RWPE1 (cell line): ENCODE data around the gene PALM2AKAP2.

Experiments used
- CTCF ChIA-PET: fragments of 350-600 bp; sonication (Branson Sonifier 250); formaldehyde crosslinking; extraction: SDS; loops from one replicate; lab custom pipeline; 2021; lab: Yijun Ruan, JAX
- POLR2A ChIA-PET: fragments of 400-600 bp; formaldehyde crosslinking; extraction: SDS; loops from one replicate; lab custom pipeline; 2020; ENCODE audit warnings: antibody characterized with exemption; ENCODE audit not compliant: low non-redundant PET; lab: Yijun Ruan, JAX
- DNase-seq: peaks from one replicate; pipeline ENCODE4 v3.0.0; 2012; ENCODE audit warnings: low spot score
- H3K27ac ChIP-seq: fragments of 450-650 bp; 2 replicates; pipeline ENCODE4 v1.5.1; 2017
- TF ChIP-seq, protein P1 (sequence below): fragments of 450-650 bp; conservative IDR thresholded peaks from 2 replicates; pipeline ENCODE4 v1.5.1; 2017; ENCODE audit warnings: low read depth, mild to moderate bottlenecking

The PALM2AKAP2 gene

DNA sequence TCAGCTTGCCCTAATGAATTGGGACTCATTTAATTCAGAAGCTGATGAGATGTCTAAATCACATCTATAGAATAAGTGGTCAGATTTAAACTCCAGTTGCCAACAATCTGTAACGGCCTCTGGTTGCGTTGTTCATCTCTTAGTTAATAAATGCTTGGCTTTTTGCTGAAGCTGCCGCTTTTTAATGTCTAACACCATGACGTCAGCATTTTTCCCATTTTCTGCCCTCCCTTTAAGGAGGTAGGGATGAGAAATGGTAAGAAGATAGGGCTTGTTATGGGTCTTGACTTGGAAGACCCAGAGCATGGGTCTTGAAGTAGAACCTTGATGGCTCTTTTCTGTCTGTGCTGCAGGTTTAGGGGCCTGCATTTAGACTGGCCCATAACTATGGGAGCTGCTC lies 33.3 kb downstream of the PALM2AKAP2 start:
- POLR2A ChIA-PET: no interaction called here
- CTCF ChIA-PET: interaction anchor here (0.6 kb wide), 1 partner anchor 244 kb away, joined by 3 read pairs; no protein-coding TSS in a partner anchor
- TF ChIP-seq, protein P1, sequence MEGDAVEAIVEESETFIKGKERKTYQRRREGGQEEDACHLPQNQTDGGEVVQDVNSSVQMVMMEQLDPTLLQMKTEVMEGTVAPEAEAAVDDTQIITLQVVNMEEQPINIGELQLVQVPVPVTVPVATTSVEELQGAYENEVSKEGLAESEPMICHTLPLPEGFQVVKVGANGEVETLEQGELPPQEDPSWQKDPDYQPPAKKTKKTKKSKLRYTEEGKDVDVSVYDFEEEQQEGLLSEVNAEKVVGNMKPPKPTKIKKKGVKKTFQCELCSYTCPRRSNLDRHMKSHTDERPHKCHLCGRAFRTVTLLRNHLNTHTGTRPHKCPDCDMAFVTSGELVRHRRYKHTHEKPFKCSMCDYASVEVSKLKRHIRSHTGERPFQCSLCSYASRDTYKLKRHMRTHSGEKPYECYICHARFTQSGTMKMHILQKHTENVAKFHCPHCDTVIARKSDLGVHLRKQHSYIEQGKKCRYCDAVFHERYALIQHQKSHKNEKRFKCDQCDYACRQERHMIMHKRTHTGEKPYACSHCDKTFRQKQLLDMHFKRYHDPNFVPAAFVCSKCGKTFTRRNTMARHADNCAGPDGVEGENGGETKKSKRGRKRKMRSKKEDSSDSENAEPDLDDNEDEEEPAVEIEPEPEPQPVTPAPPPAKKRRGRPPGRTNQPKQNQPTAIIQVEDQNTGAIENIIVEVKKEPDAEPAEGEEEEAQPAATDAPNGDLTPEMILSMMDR: no peak

DNA sequence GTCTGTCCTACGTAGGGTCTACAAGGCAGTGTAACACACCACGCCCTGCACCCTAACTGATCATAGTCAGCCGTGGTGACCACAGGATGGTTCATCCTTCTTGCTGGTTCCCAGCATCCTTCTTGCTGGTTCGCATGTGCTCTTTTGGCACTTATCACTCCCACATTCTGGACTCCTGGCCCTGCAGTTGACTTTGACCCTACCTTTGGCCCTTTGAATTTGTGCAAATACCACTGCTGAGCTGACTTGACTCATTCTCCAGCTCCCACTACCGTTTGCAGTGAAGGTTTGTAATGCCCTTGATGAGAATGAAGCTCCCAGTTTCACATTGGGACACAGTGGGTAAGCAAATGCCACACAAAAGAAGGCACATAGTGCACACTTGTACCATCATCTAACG lies 33.8 kb downstream of the PALM2AKAP2 start:
- no peak overlapping the region for H3K27ac ChIP-seq
- POLR2A ChIA-PET: no interaction called here
- CTCF ChIA-PET: interaction anchor here (0.6 kb wide), 1 partner anchor 244 kb away, joined by 3 read pairs; no protein-coding TSS in a partner anchor
- TF ChIP-seq, protein P1: no peak
- no peak for DNase-seq

More for the DNA sequence above, 33.3 kb downstream of the PALM2AKAP2 start:
- DNase-seq: no peak
- H3K27ac ChIP-seq: no peak overlapping the region

DNA sequence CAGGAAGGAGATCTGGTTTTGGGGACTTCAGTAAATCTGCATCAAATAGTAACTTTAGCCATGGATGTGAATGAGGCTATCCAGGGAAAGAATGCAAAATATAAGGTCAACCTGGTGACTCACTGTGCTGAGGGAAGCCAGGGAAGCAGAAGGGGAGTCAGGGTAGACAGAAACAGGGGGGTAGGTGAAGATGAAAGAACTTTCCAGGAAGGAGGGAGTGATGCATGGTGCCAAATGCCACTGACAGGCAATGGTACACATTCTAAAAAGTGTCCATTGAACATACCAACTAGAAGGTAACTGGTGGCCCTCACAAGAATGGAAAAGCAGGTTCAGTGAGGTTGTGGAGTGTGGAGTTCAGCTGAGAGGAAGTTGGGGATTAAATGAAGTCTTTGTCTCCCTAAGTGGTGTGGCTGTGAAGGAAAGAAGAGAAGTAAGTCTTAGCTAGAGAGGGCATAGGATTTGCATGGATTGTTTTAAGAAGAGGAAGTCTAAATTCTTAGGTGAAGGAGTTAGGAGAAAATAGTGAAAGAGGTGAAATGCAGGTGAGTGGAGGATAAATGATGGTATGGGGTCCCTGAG lies 35.5 kb downstream of the PALM2AKAP2 start:
- ChIA-PET POLR2A (no interaction called here), CTCF (interaction anchor here (3.1 kb wide), 1 partner anchor 241 kb away, joined by 18 read pairs; no protein-coding TSS in a partner anchor)
- TF ChIP-seq, protein P1: no peak
- DNase-seq: no peak
- no peak overlapping the region for H3K27ac ChIP-seq

DNA sequence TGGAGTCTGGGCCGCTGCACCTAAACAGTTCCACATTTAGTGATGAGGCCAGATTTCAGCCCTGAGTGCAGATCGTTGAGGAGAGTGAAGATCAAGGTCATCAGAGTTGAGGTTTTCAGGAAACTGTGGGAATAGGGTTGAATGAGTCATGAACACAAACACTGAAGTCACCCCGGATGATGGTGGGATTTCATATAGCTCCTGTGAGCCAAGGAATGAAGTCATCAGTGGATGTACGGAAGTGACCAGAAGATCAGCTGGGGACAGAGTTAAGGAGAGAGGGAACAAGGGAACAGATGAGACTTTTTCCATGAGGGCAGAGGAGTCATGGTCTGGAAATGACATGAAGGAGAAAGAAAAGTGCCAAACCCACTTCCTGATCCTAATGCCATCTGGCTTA lies 36.5 kb downstream of the PALM2AKAP2 start:
- peak overlapping the region; percentile 58; the same call in 1 of the 2 replicates for H3K27ac ChIP-seq
- ChIA-PET POLR2A (no interaction called here), CTCF (interaction anchor here (0.7 to 3.1 kb wide), 5 partner anchors 9 to 335 kb away, joined by 3 to 18 read pairs (median 4); no protein-coding TSS in a partner anchor)
- peak; percentile 95 for DNase-seq
- TF ChIP-seq, protein P1: no peak

DNA sequence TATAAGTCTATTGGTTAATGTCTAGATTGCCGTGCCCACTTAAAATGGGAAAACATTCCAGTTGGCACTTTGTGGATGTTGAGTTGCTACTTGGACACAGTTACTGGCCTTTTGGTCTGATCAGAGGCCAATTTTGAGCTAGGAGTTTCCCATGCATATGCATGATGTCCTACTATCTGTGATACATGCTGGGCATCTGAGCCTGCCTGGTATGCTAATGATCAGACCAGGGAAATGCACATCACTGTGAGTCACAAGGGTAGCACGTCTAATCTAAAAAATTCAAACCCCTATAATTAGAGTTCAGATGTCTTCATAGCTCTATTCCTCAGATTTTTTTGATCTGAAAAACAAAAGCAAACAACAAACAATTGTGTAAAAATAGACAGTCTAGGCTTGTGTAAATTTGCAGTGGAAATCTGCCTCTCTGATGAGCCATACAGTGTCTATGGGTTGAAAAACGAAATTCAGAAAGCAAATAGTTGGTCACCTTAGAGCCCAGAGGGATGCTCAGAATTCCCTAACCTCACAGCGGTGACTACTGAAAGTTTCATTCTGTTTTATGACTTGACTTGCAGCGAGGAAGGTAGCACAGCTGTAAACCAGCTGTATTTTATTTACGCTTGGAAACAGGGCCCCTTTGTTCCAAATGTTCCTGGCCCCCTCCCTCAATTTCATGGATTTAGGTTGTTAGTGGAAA lies 37.3 kb downstream of the PALM2AKAP2 start:
- TF ChIP-seq, protein P1: no peak
- ChIA-PET POLR2A (no interaction called here), CTCF (interaction anchor here (0.5 to 3.1 kb wide), 18 partner anchors 10 to 334 kb away, joined by 3 to 18 read pairs (median 3); no protein-coding TSS in a partner anchor)
- no peak overlapping the region for H3K27ac ChIP-seq
- peak; percentile 64 for DNase-seq

DNA sequence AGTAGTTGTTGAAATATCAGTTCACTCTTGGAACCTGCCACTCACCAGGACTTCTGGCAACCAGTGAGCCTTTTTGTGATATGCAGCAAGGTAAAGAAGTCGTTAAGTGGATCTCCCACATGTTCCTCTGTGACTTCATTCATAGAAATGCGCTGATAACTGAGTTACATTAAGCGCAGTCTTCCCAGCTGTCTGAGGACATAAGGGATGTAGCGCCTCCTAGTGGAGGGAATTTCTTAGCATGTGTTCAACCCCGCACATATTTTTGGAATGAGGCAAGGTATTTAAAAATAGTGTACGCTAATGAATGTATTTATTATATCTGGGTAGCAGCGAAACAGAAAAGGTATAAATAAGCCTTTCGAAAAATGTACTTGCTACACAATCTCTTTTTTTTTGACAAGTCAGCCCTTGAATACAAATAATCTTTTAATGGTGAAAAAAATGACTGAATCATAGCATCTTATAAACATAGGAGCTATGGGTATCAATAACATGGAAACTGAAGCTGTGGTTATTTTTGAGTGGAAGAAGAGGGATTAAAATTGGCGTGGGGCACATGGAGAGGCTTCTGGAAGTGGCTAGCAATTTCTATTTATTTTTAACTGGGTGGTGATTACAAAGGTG lies 38.0 kb downstream of the PALM2AKAP2 start:
- TF ChIP-seq, protein P1: peak; percentile 89
- ChIA-PET POLR2A (no interaction called here), CTCF (interaction anchor here (0.5 to 3.1 kb wide), 18 partner anchors 14 to 260 kb away, joined by 3 to 18 read pairs (median 3); partner anchors contain the start of gene PALM2AKAP2)
- H3K27ac ChIP-seq: no peak overlapping the region
- DNase-seq: peak; percentile 90
